ENCODE data around the gene ARSK. TPM values are rescaled to one million over a fixed set of nuclear protein-coding genes. Genes with fewer than 3 reads are reported as not detected.
A peak's percentile ranks its signal among the peaks of the same experiment; 100 is the strongest.

Gene ARSK
- total and polyA plus RNA-seq, 7 experiments from 2014 or later: 2.5 to 13.3 (median 7.7) TPM

DNA sequence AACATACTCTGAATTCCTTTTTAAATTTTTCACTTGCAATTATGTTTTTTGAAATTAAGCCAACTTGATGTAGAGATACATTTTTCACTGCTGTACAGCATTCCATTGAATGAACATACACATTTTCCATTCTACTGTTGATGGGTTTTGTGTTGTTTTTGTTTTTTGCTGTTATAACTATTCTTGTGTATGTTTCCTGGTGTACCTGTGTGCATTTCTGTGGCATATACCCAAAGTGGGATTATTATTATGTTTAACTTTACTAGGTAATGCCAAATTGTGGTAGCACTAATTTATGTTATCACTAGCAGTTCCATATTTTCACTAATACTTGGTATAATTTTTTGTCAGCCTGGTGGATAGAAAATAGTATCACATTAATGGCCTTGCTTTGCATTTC lies 94.4 kb downstream of the ARSK start:
- Mint-ChIP-seq H3K4me1 (peaks cover 4 to 49% (median 34%) of the 10 kb centered on the region in 7 donors), H3K9me3 (no peaks in the 10 kb centered on the region), H3K36me3 (peaks cover 6 to 22% (median 12%) of the 10 kb centered on the region in 5 donors), H3K27ac (no peak overlapping the region), H3K4me3 (peak overlapping the region in 2 of 10 donors; percentile 9 to 93), H3K27me3 (no peaks in the 10 kb centered on the region)
- ChIA-PET CTCF (interaction anchor here (0.9 kb wide), 1 partner anchor 195 kb away, joined by 4 read pairs; no protein-coding TSS in a partner anchor), POLR2A (no interaction called here)
- no peaks in the 10 kb centered on the region for H3K9me3 ChIP-seq (ENCODE audit: control insufficient read depth in 2 of 3, low read length in 3 of 3)
- H3K27ac ChIP-seq (ENCODE audit: low read depth, low read length): no peak overlapping the region
- peaks cover 0 to 13% of the 10 kb centered on the region in 2 donors for H3K4me1 ChIP-seq (ENCODE audit: control insufficient read depth in 2 of 2, insufficient read depth in 2 of 2, low read length in 2 of 2)
- peaks cover 0 to 14% (median 0%) of the 10 kb centered on the region in 3 experiments for H3K36me3 ChIP-seq (ENCODE audit: control insufficient read depth in 2 of 3, insufficient read depth in 3 of 3, low read length in 3 of 3)
- no peak for ATAC-seq
- no peaks in the 10 kb centered on the region for H3K27me3 ChIP-seq (ENCODE audit: control insufficient read depth in 2 of 2, insufficient read depth in 2 of 2, low read length in 2 of 2)
- DNase-seq: no peak
- H3K4me3 ChIP-seq (ENCODE audit: low read length): no peak overlapping the region
- intact Hi-C loops (cut with micrococcal nuclease): loop anchor here (5.0 to 10.0 kb wide), 7 partner anchors 78 to 1166 kb away; partner anchors contain the start of genes CAST (in 1 of the 2) and RHOBTB3 (in 1 of the 2)

DNA sequence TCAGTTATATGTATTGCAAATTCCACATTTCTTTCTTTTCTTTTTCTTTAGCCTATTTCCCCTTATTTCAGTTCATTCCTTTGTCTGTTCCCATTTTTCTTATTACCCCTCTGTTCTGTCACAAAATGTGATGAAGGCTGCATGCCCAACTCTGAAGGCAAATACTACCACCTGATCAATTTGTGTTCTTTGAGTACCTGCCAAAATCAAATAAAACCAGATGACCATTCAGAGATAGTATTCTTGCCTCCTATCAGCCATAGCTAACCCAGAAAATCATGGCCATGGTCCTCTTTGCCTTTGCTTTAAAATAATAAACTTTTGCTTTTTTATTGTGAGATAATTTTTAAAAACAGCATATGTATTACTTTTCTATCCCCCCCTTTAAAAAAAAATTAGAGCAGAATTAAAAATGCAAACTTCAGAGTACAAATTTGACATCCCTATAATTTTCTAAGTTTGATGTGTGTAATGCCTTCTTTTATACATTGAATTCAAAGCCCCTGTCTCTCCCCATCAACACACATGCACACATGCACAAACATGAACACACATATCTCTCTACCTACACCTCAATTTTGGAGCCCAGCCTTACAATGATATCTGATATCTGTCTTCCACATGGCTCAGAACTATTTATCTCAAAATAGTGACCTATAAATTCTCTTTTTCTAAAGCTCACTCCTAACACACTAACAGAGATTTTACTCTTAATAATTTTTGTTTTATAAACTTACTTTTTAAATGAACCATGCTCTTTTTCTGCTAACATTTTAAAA lies 95.1 kb downstream of the ARSK start:
- H3K27me3 Mint-ChIP-seq: no peaks in the 10 kb centered on the region
- intact Hi-C loops (cut with micrococcal nuclease): loop anchor here (5.0 to 10.0 kb wide), 7 partner anchors 77 to 1165 kb away; partner anchors contain the start of genes CAST (in 1 of the 2) and RHOBTB3 (in 1 of the 2)
- ATAC-seq (no peak), DNase-seq (no peak)
- peak overlapping the region in 1 of 9 donors; percentile 25 for H3K27ac Mint-ChIP-seq
- Histone ChIP-seq H3K4me3 (ENCODE audit: low read length) (no peak overlapping the region), H3K27ac (ENCODE audit: low read depth, low read length) (no peak overlapping the region), H3K4me1 (ENCODE audit: control insufficient read depth in 2 of 2, insufficient read depth in 2 of 2, low read length in 2 of 2) (peaks cover 0 to 7% of the 10 kb centered on the region in 2 donors), H3K9me3 (ENCODE audit: control insufficient read depth in 2 of 3, low read length in 3 of 3) (no peaks in the 10 kb centered on the region), H3K27me3 (ENCODE audit: control insufficient read depth in 2 of 2, insufficient read depth in 2 of 2, low read length in 2 of 2) (no peaks in the 10 kb centered on the region), H3K36me3 (ENCODE audit: control insufficient read depth in 2 of 3, insufficient read depth in 3 of 3, low read length in 3 of 3) (peaks cover 0 to 16% (median 0%) of the 10 kb centered on the region in 3 experiments)
- CTCF ChIA-PET: interaction anchor here (0.9 to 1.8 kb wide), 2 partner anchors 15 to 195 kb away, joined by 4 read pairs; no protein-coding TSS in a partner anchor
- peaks cover 6 to 22% (median 12%) of the 10 kb centered on the region in 5 donors for H3K36me3 Mint-ChIP-seq
- H3K4me3 Mint-ChIP-seq: peak overlapping the region in 3 of 10 donors; percentile 2 to 16 (median 9)
- H3K4me1 Mint-ChIP-seq: peaks cover 0 to 42% (median 27%) of the 10 kb centered on the region in 7 donors
- H3K9me3 Mint-ChIP-seq: no peaks in the 10 kb centered on the region
- POLR2A ChIA-PET: interaction anchor here (0.6 kb wide), 1 partner anchor 429 kb away, joined by 6 read pairs; no protein-coding TSS in a partner anchor

DNA sequence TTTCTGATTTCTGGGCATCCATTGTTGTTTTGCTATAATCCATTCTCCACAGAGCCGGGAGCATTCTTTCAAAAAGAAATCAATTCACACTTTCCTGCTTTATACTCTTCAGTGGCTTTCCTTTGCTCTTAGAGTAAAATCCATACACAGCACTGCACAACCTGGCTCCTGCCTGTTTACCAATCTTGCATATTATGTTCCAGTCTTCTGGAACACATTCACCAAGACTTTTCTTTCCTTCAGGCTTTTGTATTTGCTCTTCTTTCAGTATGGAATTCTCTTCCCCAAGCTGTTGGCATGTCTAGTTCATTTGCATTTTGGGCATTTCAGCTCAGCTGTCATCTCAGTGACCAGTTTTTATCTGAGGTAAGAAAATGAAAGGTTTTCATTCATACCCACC lies 97.9 kb downstream of the ARSK start:
- Histone ChIP-seq H3K4me3 (ENCODE audit: low read length) (no peak overlapping the region), H3K27ac (ENCODE audit: low read depth, low read length) (no peak overlapping the region), H3K4me1 (ENCODE audit: control insufficient read depth in 2 of 2, insufficient read depth in 2 of 2, low read length in 2 of 2) (peaks cover 0 to under 1% of the 10 kb centered on the region in 2 donors), H3K27me3 (ENCODE audit: control insufficient read depth in 2 of 2, insufficient read depth in 2 of 2, low read length in 2 of 2) (no peaks in the 10 kb centered on the region), H3K9me3 (ENCODE audit: control insufficient read depth in 2 of 3, low read length in 3 of 3) (no peaks in the 10 kb centered on the region), H3K36me3 (ENCODE audit: control insufficient read depth in 2 of 3, insufficient read depth in 3 of 3, low read length in 3 of 3) (peaks cover 0 to 18% (median 0%) of the 10 kb centered on the region in 3 experiments)
- ChIA-PET POLR2A (no interaction called here), CTCF (interaction anchor here (0.5 to 2.1 kb wide), 5 partner anchors 10 to 300 kb away, joined by 3 to 7 read pairs (median 3); no protein-coding TSS in a partner anchor)
- ATAC-seq (no peak), DNase-seq (no peak)
- intact Hi-C loops (cut with micrococcal nuclease): no loop called here
- H3K27me3 Mint-ChIP-seq: no peaks in the 10 kb centered on the region
- peaks cover 0 to 24% (median 17%) of the 10 kb centered on the region in 7 donors for H3K4me1 Mint-ChIP-seq
- H3K9me3 Mint-ChIP-seq: no peaks in the 10 kb centered on the region
- H3K4me3 Mint-ChIP-seq: no peak overlapping the region
- no peak overlapping the region for H3K27ac Mint-ChIP-seq
- H3K36me3 Mint-ChIP-seq: peaks cover 6 to 41% (median 12%) of the 10 kb centered on the region in 5 donors

DNA sequence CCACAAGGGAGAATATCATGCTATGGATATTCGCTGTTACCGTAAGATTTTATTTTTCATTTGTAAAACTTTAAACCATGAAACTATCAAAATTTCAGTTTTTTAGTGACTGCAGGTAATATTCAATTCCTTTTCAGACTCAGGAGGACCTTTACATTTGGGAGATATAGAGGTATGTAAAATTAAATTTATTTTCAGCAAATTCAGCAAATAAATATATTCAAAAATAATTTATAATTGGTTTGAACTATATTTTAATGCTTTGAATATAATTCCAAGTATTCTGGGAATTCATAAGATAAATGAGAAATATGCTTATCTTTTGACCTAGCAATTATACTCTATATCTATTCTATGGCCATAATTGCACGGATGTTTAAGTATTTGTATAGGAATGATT lies 99.3 kb downstream of the ARSK start:
- POLR2A ChIA-PET: no interaction called here
- H3K4me3 ChIP-seq (ENCODE audit: low read length): no peak overlapping the region
- H3K9me3 ChIP-seq (ENCODE audit: control insufficient read depth in 2 of 3, low read length in 3 of 3): no peaks in the 10 kb centered on the region
- Mint-ChIP-seq H3K4me1 (peaks cover 0 to 12% (median 12%) of the 10 kb centered on the region in 7 donors), H3K27ac (no peak overlapping the region), H3K27me3 (no peaks in the 10 kb centered on the region), H3K4me3 (no peak overlapping the region), H3K36me3 (peaks cover 6 to 41% (median 12%) of the 10 kb centered on the region in 5 donors), H3K9me3 (no peaks in the 10 kb centered on the region)
- no peak overlapping the region for H3K27ac ChIP-seq (ENCODE audit: low read depth, low read length)
- CTCF ChIA-PET: no interaction called here
- DNase-seq (no peak), ATAC-seq (no peak)
- intact Hi-C loops (cut with micrococcal nuclease): no loop called here
- H3K4me1 ChIP-seq (ENCODE audit: control insufficient read depth in 2 of 2, insufficient read depth in 2 of 2, low read length in 2 of 2): no peaks in the 10 kb centered on the region
- H3K27me3 ChIP-seq (ENCODE audit: control insufficient read depth in 2 of 2, insufficient read depth in 2 of 2, low read length in 2 of 2): no peaks in the 10 kb centered on the region
- peaks cover 0 to 18% (median 0%) of the 10 kb centered on the region in 3 experiments for H3K36me3 ChIP-seq (ENCODE audit: control insufficient read depth in 2 of 3, insufficient read depth in 3 of 3, low read length in 3 of 3)

Other genes starting within 250 kb of the ARSK start
- not detected for gene FAM81B, start 163.7 kb upstream of the ARSK start, total RNA-seq
- gene FAM81B, start 163.7 kb upstream of the ARSK start, polyA plus RNA-seq: not detected
- 100 to 1,000 TPM in 1 of 5 experiments, 10 to 100 TPM in 4; 74.6 to 103 (median 81.0) TPM for gene SKIC3, start 124 bp upstream of the ARSK start, total RNA-seq
- 10 to 100 TPM; 27.6 to 43.1 TPM for gene SKIC3, start 124 bp upstream of the ARSK start, polyA plus RNA-seq
- 1 to 10 TPM in 3 of 5 experiments, under 1 TPM in 2; 0.48 to 1.5 (median 1.1) TPM for gene GPR150, start 65.0 kb downstream of the ARSK start, total RNA-seq
- 1 to 10 TPM; 3.3 to 3.5 TPM for gene GPR150, start 65.0 kb downstream of the ARSK start, polyA plus RNA-seq
- gene RFESD, start 91.7 kb downstream of the ARSK start, total RNA-seq: 1 to 10 TPM; 2.2 to 9.2 (median 6.5) TPM
- 10 to 100 TPM; 10.7 to 21.2 TPM for gene RFESD, start 91.7 kb downstream of the ARSK start, polyA plus RNA-seq
- under 1 TPM in 1 of 5 experiments, not detected in 4; 0.66 TPM for gene SPATA9, start 127.9 kb downstream of the ARSK start, total RNA-seq
- gene SPATA9, start 127.9 kb downstream of the ARSK start, polyA plus RNA-seq: not detected
- 1 to 10 TPM in 4 of 5 experiments, under 1 TPM in 1; 0.24 to 9.6 (median 1.6) TPM for gene RHOBTB3, start 176.2 kb downstream of the ARSK start, total RNA-seq
- 1 to 10 TPM; 4.6 to 7.7 TPM for gene RHOBTB3, start 176.2 kb downstream of the ARSK start, polyA plus RNA-seq